HEK293 (cell line): ENCODE measurements around the gene PRMT5.

Experiments
- CTCF ChIA-PET: fragments of 350-600 bp; formaldehyde crosslinking; extraction: SDS; loops from one replicate; lab custom pipeline; 2021; ENCODE audit warnings: antibody characterized with exemption; lab: Yijun Ruan, JAX
- POLR2A ChIA-PET: fragments of 300-600 bp; formaldehyde crosslinking; extraction: SDS; loops from one replicate; lab custom pipeline; 2020; ENCODE audit warnings: antibody characterized with exemption, inconsistent platforms; lab: Yijun Ruan, JAX
- H3K27ac ChIP-seq: fragments of 200-500 bp; sonication (Bioruptor generic); 2 replicates; pipeline ENCODE4 v1.5.1; 2014; ENCODE audit warnings: low read depth, low read length, control low read depth, inconsistent platforms; ENCODE audit errors: extremely low read depth
- H3K36me3 ChIP-seq, 2 experiments: fragments of 200-500 bp in 1 of 2; sonication (Bioruptor generic) in 1 of 2; 1 replicate in 1 of 2; 2 replicates in 1 of 2; pipeline ENCODE4 v1.5.1; 2014 to 2017; ENCODE audit warnings: inconsistent platforms in 2 of 2, low read length in 2 of 2; ENCODE audit not compliant: control insufficient read depth in 2 of 2, insufficient read depth in 1 of 2
- H3K4me1 ChIP-seq: fragments of 200-500 bp; sonication (Bioruptor generic); 2 replicates; pipeline ENCODE4 v1.5.1; 2014; ENCODE audit warnings: mild to moderate bottlenecking, low read length, inconsistent platforms; ENCODE audit not compliant: control insufficient read depth, insufficient read depth
- H3K4me3 ChIP-seq: 2 replicates; pipeline ENCODE4 v1.5.1; 2011; ENCODE audit warnings: low read depth, mild to moderate bottlenecking, control low read depth, low read length, moderate library complexity
- H3K9me3 ChIP-seq: fragments of 200-500 bp; sonication (Bioruptor generic); 2 replicates; pipeline ENCODE4 v1.5.1; 2014; ENCODE audit warnings: low read depth, low read length, inconsistent platforms; ENCODE audit not compliant: control insufficient read depth, insufficient read depth
- BCL11B ChIP-seq: fragments of 450-650 bp; formaldehyde crosslinking; IDR thresholded peaks from 2 replicates; pipeline ENCODE4 v1.5.1; 2016; ENCODE audit warnings: low read depth, missing biosample characterization, missing genetic modification characterization
- OSR2 ChIP-seq: fragments of 450-650 bp; formaldehyde crosslinking; IDR thresholded peaks from 2 replicates; pipeline ENCODE4 v1.5.1; 2016; ENCODE audit warnings: missing biosample characterization, missing genetic modification characterization
- RBAK ChIP-seq: fragments of 450-650 bp; formaldehyde crosslinking; IDR thresholded peaks from 2 replicates; pipeline ENCODE4 v1.5.1; 2016; ENCODE audit warnings: missing biosample characterization, missing genetic modification characterization
- TSHZ1 ChIP-seq: fragments of 450-650 bp; formaldehyde crosslinking; IDR thresholded peaks from 2 replicates; pipeline ENCODE4 v1.5.1; 2016; ENCODE audit warnings: missing biosample characterization, missing genetic modification characterization, borderline replicate concordance
- WT1 ChIP-seq: fragments of 450-650 bp; formaldehyde crosslinking; IDR thresholded peaks from 2 replicates; pipeline ENCODE4 v1.5.1; 2016; ENCODE audit warnings: missing biosample characterization, missing genetic modification characterization
- ZEB2 ChIP-seq: fragments of 450-650 bp; formaldehyde crosslinking; IDR thresholded peaks from 2 replicates; pipeline ENCODE4 v1.5.1; 2016; ENCODE audit warnings: missing biosample characterization, missing genetic modification characterization
- ZNF114 ChIP-seq: fragments of 450-650 bp; formaldehyde crosslinking; IDR thresholded peaks from 2 replicates; pipeline ENCODE4 v1.5.0; 2017; ENCODE audit warnings: missing biosample characterization, missing genetic modification characterization
- ZNF133 ChIP-seq: fragments of 450-650 bp; formaldehyde crosslinking; IDR thresholded peaks from 2 replicates; pipeline ENCODE4 v1.5.1; 2016; ENCODE audit warnings: missing biosample characterization, missing genetic modification characterization
- ZNF202 ChIP-seq: fragments of 450-650 bp; formaldehyde crosslinking; IDR thresholded peaks from 2 replicates; pipeline ENCODE4 v1.5.1; 2016; ENCODE audit warnings: missing biosample characterization, missing genetic modification characterization, borderline replicate concordance
- ZNF239 ChIP-seq: fragments of 450-650 bp; formaldehyde crosslinking; IDR thresholded peaks from 2 replicates; pipeline ENCODE4 v1.5.1; 2016; ENCODE audit warnings: missing biosample characterization, missing genetic modification characterization
- ZNF530 ChIP-seq: fragments of 450-650 bp; formaldehyde crosslinking; IDR thresholded peaks from 2 replicates; pipeline ENCODE4 v1.5.1; 2016; ENCODE audit warnings: low read depth, missing biosample characterization, missing genetic modification characterization
- ZNF624 ChIP-seq: fragments of 450-650 bp; formaldehyde crosslinking; IDR thresholded peaks from 2 replicates; pipeline ENCODE4 v1.5.1; 2017; ENCODE audit warnings: missing biosample characterization, missing genetic modification characterization
- ZNF664 ChIP-seq: fragments of 450-650 bp; formaldehyde crosslinking; IDR thresholded peaks from 2 replicates; pipeline ENCODE4 v1.5.1; 2016; ENCODE audit warnings: missing biosample characterization, missing genetic modification characterization
- ZNF707 ChIP-seq: fragments of 450-650 bp; formaldehyde crosslinking; IDR thresholded peaks from 2 replicates; pipeline ENCODE4 v1.5.1; 2016; ENCODE audit warnings: missing biosample characterization, missing genetic modification characterization
- ZNF768 ChIP-seq: fragments of 450-650 bp; formaldehyde crosslinking; IDR thresholded peaks from 2 replicates; pipeline ENCODE4 v1.5.1; 2018; ENCODE audit warnings: missing biosample characterization, mild to moderate bottlenecking, missing genetic modification characterization
- ZNF777 ChIP-seq: fragments of 450-650 bp; formaldehyde crosslinking; IDR thresholded peaks from 2 replicates; pipeline ENCODE4 v1.5.1; 2017; ENCODE audit warnings: missing biosample characterization, missing genetic modification characterization, borderline replicate concordance
- ZNF785 ChIP-seq: fragments of 450-650 bp; formaldehyde crosslinking; IDR thresholded peaks from 2 replicates; pipeline ENCODE4 v1.5.1; 2016; ENCODE audit warnings: missing biosample characterization, missing genetic modification characterization
- ZSCAN18 ChIP-seq: fragments of 450-650 bp; formaldehyde crosslinking; IDR thresholded peaks from 2 replicates; pipeline ENCODE4 v1.5.1; 2016; ENCODE audit warnings: missing biosample characterization, missing genetic modification characterization
- ZSCAN23 ChIP-seq: fragments of 450-650 bp; formaldehyde crosslinking; IDR thresholded peaks from 2 replicates; pipeline ENCODE4 v1.5.1; 2016; ENCODE audit warnings: missing biosample characterization, missing genetic modification characterization
- ZSCAN5A ChIP-seq: fragments of 450-650 bp; formaldehyde crosslinking; IDR thresholded peaks from 2 replicates; pipeline ENCODE4 v1.5.1; 2016; ENCODE audit warnings: missing biosample characterization, missing genetic modification characterization
- TF ChIP-seq, protein P1 (sequence below): fragments of 450-650 bp; formaldehyde crosslinking; IDR thresholded peaks from 2 replicates; pipeline ENCODE4 v1.5.1; 2016; ENCODE audit warnings: missing biosample characterization, missing genetic modification characterization
- TF ChIP-seq, protein P2 (sequence below): fragments of 450-650 bp; formaldehyde crosslinking; IDR thresholded peaks from 2 replicates; pipeline ENCODE4 v1.5.1; 2017; ENCODE audit warnings: missing biosample characterization, missing genetic modification characterization
- TF ChIP-seq, protein P3 (sequence below): fragments of 450-650 bp; formaldehyde crosslinking; IDR thresholded peaks from 2 replicates; pipeline ENCODE4 v1.5.1; 2016; ENCODE audit warnings: missing biosample characterization, missing genetic modification characterization

PRMT5 gene

DNA sequence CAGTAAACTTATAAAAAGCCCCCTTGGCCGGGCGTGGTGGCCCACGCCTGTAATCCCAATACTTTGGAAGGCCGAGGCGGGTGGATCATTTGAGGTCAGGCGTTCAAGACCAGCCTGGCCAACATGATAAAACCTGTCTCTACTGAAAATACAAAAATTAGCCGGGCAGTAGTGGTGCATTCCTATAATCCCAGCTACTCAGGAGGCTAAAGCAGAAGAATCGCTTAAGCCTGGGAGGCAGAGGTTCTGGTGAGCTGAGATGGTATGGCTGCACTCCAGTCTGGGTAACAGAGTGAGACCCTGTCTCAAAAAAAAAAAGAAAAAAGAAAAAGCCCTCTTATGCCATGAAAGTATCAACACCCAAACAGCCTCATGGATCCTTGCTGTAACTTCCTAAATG, 3.7 kb downstream of the PRMT5 start:
- Histone ChIP-seq H3K36me3 (peaks cover 53 to 71% of the 10 kb centered on the region in 2 experiments), H3K9me3 (no peaks in the 10 kb centered on the region), H3K27ac (no peak overlapping the region), H3K4me1 (no peaks in the 10 kb centered on the region), H3K4me3 (no peak overlapping the region)
- ChIA-PET POLR2A (interaction anchor here (0.7 kb wide), 1 partner anchor 98 kb away, joined by 5 read pairs; no protein-coding TSS in a partner anchor), CTCF (no interaction called here)
- TF ChIP-seq ZNF777 (no peak), ZSCAN23 (tag by site-specific recombination) (no peak), ZNF624 (no peak)

GRCh38 chr14:22923746-22924145, 5.4 kb downstream of the PRMT5 start:
- peaks cover 5% of the 10 kb centered on the region; the same call in 1 of the 2 replicates for H3K4me1 ChIP-seq
- no peak overlapping the region for H3K4me3 ChIP-seq
- peaks cover 55 to 79% of the 10 kb centered on the region in 2 experiments for H3K36me3 ChIP-seq
- ChIA-PET POLR2A (interaction anchor here (0.6 kb wide), 1 partner anchor 15 kb away, joined by 3 read pairs; no protein-coding TSS in a partner anchor), CTCF (no interaction called here)
- TF ChIP-seq OSR2 (tag by site-specific recombination) (no peak), ZEB2 (tag by site-specific recombination) (no peak), ZNF768 (tag by site-specific recombination) (no peak), ZSCAN23 (tag by site-specific recombination) (no peak), ZNF202 (no peak), ZSCAN18 (tag by site-specific recombination) (no peak), ZNF707 (tag by site-specific recombination) (no peak), ZNF530 (tag by site-specific recombination) (no peak), ZNF785 (tag by site-specific recombination) (no peak), ZNF114 (tag by site-specific recombination) (no peak), ZNF664 (no peak), ZNF133 (tag by site-specific recombination) (no peak)
- TF ChIP-seq, protein P1, sequence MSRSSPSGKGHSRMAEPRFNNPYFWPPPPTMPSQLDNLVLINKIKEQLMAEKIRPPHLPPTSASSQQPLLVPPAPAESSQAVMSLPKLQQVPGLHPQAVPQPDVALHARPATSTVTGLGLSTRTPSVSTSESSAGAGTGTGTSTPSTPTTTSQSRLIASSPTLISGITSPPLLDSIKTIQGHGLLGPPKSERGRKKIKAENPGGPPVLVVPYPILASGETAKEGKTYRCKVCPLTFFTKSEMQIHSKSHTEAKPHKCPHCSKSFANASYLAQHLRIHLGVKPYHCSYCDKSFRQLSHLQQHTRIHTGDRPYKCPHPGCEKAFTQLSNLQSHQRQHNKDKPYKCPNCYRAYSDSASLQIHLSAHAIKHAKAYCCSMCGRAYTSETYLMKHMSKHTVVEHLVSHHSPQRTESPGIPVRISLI (tag by site-specific recombination) = no peak
- TF ChIP-seq, protein P2, sequence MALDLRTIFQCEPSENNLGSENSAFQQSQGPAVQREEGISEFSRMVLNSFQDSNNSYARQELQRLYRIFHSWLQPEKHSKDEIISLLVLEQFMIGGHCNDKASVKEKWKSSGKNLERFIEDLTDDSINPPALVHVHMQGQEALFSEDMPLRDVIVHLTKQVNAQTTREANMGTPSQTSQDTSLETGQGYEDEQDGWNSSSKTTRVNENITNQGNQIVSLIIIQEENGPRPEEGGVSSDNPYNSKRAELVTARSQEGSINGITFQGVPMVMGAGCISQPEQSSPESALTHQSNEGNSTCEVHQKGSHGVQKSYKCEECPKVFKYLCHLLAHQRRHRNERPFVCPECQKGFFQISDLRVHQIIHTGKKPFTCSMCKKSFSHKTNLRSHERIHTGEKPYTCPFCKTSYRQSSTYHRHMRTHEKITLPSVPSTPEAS (tag by site-specific recombination) = no peak
- no peaks in the 10 kb centered on the region for H3K9me3 ChIP-seq
- no peak overlapping the region for H3K27ac ChIP-seq

DNA sequence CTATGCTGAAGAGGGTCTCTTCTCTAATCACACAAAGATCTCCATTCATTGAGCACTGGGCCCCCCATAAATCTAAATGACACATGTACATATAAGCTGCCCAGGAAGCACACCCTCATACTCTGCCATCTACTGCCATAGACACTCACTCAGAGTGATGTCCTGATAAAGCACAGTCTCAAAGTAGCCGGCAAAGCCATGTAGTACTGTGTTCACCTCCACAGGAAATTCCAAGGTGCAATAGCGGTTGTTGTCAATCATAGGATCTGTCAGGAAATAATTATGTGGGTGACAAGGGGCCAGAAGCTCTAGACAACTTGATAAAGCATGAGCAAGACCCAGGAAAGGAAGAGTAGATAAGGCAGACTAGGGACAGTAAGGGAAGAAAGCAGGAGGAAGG, 6.9 kb downstream of the PRMT5 start:
- no peaks in the 10 kb centered on the region for H3K9me3 ChIP-seq
- H3K4me3 ChIP-seq = no peak overlapping the region
- 0 out of 2 replicates have a peak overlapping the region, but pooled peaks have one; percentile 7 for H3K27ac ChIP-seq
- ChIA-PET CTCF (no interaction called here), POLR2A (no interaction called here)
- H3K4me1 ChIP-seq = peaks cover 5% of the 10 kb centered on the region; the same call in 1 of the 2 replicates
- H3K36me3 ChIP-seq = peaks cover 53 to 74% of the 10 kb centered on the region in 2 experiments
- TF ChIP-seq ZSCAN5A (tag by site-specific recombination) (no peak), RBAK (no peak), BCL11B (tag by site-specific recombination) (no peak), ZNF239 (tag by site-specific recombination) (no peak), WT1 (tag by site-specific recombination) (no peak), TSHZ1 (tag by site-specific recombination) (no peak)
- TF ChIP-seq, protein P3, sequence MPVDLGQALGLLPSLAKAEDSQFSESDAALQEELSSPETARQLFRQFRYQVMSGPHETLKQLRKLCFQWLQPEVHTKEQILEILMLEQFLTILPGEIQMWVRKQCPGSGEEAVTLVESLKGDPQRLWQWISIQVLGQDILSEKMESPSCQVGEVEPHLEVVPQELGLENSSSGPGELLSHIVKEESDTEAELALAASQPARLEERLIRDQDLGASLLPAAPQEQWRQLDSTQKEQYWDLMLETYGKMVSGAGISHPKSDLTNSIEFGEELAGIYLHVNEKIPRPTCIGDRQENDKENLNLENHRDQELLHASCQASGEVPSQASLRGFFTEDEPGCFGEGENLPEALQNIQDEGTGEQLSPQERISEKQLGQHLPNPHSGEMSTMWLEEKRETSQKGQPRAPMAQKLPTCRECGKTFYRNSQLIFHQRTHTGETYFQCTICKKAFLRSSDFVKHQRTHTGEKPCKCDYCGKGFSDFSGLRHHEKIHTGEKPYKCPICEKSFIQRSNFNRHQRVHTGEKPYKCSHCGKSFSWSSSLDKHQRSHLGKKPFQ (tag by site-specific recombination) = no peak
